Caco-2 (cell line): Measurements from ENCODE around the gene EPHA4. TPM values are rescaled to one million over a fixed set of nuclear protein-coding genes. Genes with fewer than 3 reads are reported as not detected.

Experiments used
- BruUV-seq: library from RNA; stranded (reverse); fragments of 400-500 nt; replicated peaks from 2 replicates; lab custom pipeline; 2021; lab: Mats Ljungman, UMichigan
- CTCF ChIA-PET: fragments of 300-600 bp; sonication (Branson Sonifier 250); formaldehyde crosslinking; loops from one replicate; lab custom pipeline; 2022; ENCODE audit warnings: antibody characterized with exemption; lab: Charles Lee
- POLR2A ChIA-PET: fragments of 300-600 bp; sonication (Branson Sonifier 250); formaldehyde crosslinking; loops from one replicate; lab custom pipeline; 2022; ENCODE audit warnings: antibody characterized with exemption; lab: Charles Lee
- DNase-seq, 2 experiments: peaks; one replicate each; pipeline versions ENCODE4 v3.0.0 to v3.0.0-alpha.2; 2020 to 2022
- H3K27me3 ChIP-seq: replicated peaks from 2 replicates; pipeline ENCODE4 v1.6.0; 2011; ENCODE audit warnings: low read length; ENCODE audit not compliant: control insufficient read depth, insufficient read depth
- H3K36me3 ChIP-seq: 2 replicates; pipeline ENCODE4 v1.5.1; 2011; ENCODE audit warnings: low read length; ENCODE audit not compliant: control insufficient read depth, insufficient read depth
- H3K4me1 ChIP-seq: fragments of 250-450 bp; sonication (Bioruptor Pico); 2 replicates; pipeline ENCODE4 v1.5.1; 2020; ENCODE audit warnings: mild to moderate bottlenecking
- H3K4me3 ChIP-seq: 2 replicates; pipeline ENCODE4 v1.5.1; 2011; ENCODE audit warnings: low read depth, mild to moderate bottlenecking, control low read depth, low read length
- H3K9me3 ChIP-seq: fragments of 250-450 bp; sonication (Bioruptor Pico); 2 replicates; pipeline ENCODE4 v1.5.1; 2020; ENCODE audit warnings: mild to moderate bottlenecking, moderate library complexity
- H3K27ac Mint-ChIP-seq: one replicate; pipeline ENCODE4 v1.8.0; 2022; ENCODE audit warnings: mixed read lengths; ENCODE audit not compliant: unreplicated experiment
- H3K27me3 Mint-ChIP-seq: one replicate; pipeline ENCODE4 v1.8.0; 2022; ENCODE audit warnings: mixed read lengths; ENCODE audit not compliant: insufficient read depth, unreplicated experiment
- H3K36me3 Mint-ChIP-seq: one replicate; pipeline ENCODE4 v1.8.0; 2022; ENCODE audit warnings: mild to moderate bottlenecking, mixed read lengths; ENCODE audit not compliant: insufficient read depth, unreplicated experiment
- H3K4me1 Mint-ChIP-seq: one replicate; pipeline ENCODE4 v1.8.0; 2022; ENCODE audit warnings: low read depth, mixed read lengths; ENCODE audit not compliant: unreplicated experiment
- H3K4me3 Mint-ChIP-seq: one replicate; pipeline ENCODE4 v1.8.0; 2022; ENCODE audit warnings: mild to moderate bottlenecking, moderate library complexity, mixed read lengths; ENCODE audit not compliant: unreplicated experiment
- H3K9me3 Mint-ChIP-seq: one replicate; pipeline ENCODE4 v1.8.0; 2022; ENCODE audit warnings: mixed read lengths; ENCODE audit not compliant: unreplicated experiment
- CTCF ChIP-seq, 2 experiments: fragments of 200-600 bp in 1 of 2; IDR thresholded peaks; 1 replicate in 1 of 2; 2 replicates in 1 of 2; pipeline versions ENCODE4 v1.5.1 to v1.8.0; 2011 to 2022; ENCODE audit warnings: antibody characterized with exemption in 1 of 2, control low read depth in 1 of 2, inconsistent platforms in 1 of 2, low read depth in 1 of 2, low read length in 1 of 2, mild to moderate bottlenecking in 1 of 2, moderate library complexity in 1 of 2; ENCODE audit not compliant: insufficient read depth in 1 of 2, severe bottlenecking in 1 of 2, unreplicated experiment in 1 of 2
- intact Hi-C: fragments of 100-400 bp; cut with micrococcal nuclease; formaldehyde crosslinking; loops from one replicate; pipeline ENCODE4 v1.10.0; 2022; ENCODE audit not compliant: unreplicated experiment
- total RNA-seq: library from RNA; stranded (reverse); gene quantifications from 2 replicates; pipeline ENCODE4 v1.2.3, GENCODE V29; 2022

The EPHA4 gene
- total RNA-seq, 1 experiment from 2014 or later: 95.5 TPM

GRCh38 chr2:221559991-221560390 is 12.1 kb downstream of the EPHA4 start:
- ChIA-PET CTCF (no interaction called here), POLR2A (no interaction called here)
- no TSS peak for BruUV-seq
- H3K27me3 ChIP-seq: no peaks in the 10 kb centered on the region
- intact Hi-C loops: no loop called here
- Mint-ChIP-seq H3K27me3 (no peaks in the 10 kb centered on the region), H3K4me1 (peaks cover 36% of the 10 kb centered on the region), H3K9me3 (no peaks in the 10 kb centered on the region), H3K36me3 (peaks cover 82% of the 10 kb centered on the region), H3K27ac (no peak overlapping the region), H3K4me3 (no peak overlapping the region)
- peaks cover 39% of the 10 kb centered on the region for H3K4me1 ChIP-seq
- peaks cover 1% of the 10 kb centered on the region; the same call in 1 of the 2 replicates for H3K36me3 ChIP-seq
- no peaks in the 10 kb centered on the region for H3K9me3 ChIP-seq
- TF ChIP-seq CTCF (IDR thresholded peaks at IDR 0.05; ENCODE audit: insufficient read depth in 1 of 2, low read depth in 1 of 2, low read length in 1 of 2, severe bottlenecking in 1 of 2, unreplicated experiment in 1 of 2): no peak
- no peak for DNase-seq
- H3K4me3 ChIP-seq: no peak overlapping the region

GRCh38 chr2:221558107-221558506 is 14.0 kb downstream of the EPHA4 start:
- DNase-seq: no peak
- Histone ChIP-seq H3K9me3 (no peaks in the 10 kb centered on the region), H3K36me3 (no peaks in the 10 kb centered on the region; the same call in 1 of the 2 replicates), H3K4me3 (no peak overlapping the region), H3K27me3 (no peaks in the 10 kb centered on the region), H3K4me1 (peaks cover 57% of the 10 kb centered on the region)
- no TSS peak for BruUV-seq
- Mint-ChIP-seq H3K4me1 (peaks cover 52% of the 10 kb centered on the region), H3K36me3 (peaks cover 84% of the 10 kb centered on the region), H3K9me3 (no peaks in the 10 kb centered on the region), H3K27me3 (no peaks in the 10 kb centered on the region), H3K27ac (no peak overlapping the region), H3K4me3 (no peak overlapping the region)
- intact Hi-C loops: no loop called here
- ChIA-PET POLR2A (no interaction called here), CTCF (interaction anchor here (0.7 kb wide), 1 partner anchor 23 kb away, joined by 5 read pairs; no protein-coding TSS in a partner anchor)
- TF ChIP-seq CTCF (IDR thresholded peaks at IDR 0.05; ENCODE audit: insufficient read depth in 1 of 2, low read depth in 1 of 2, low read length in 1 of 2, severe bottlenecking in 1 of 2, unreplicated experiment in 1 of 2): no peak

- no peaks in the 10 kb centered on the region for H3K27me3 Mint-ChIP-seq
- ChIA-PET CTCF (interaction anchor here (0.7 to 1.5 kb wide), 2 partner anchors 19 to 28 kb away, joined by 3 to 5 read pairs; no protein-coding TSS in a partner anchor), POLR2A (no interaction called here)
- no TSS peak for BruUV-seq
- no peak for TF ChIP-seq CTCF (IDR thresholded peaks at IDR 0.05; ENCODE audit: insufficient read depth in 1 of 2, low read depth in 1 of 2, low read length in 1 of 2, severe bottlenecking in 1 of 2, unreplicated experiment in 1 of 2)
- intact Hi-C loops: loop anchor here (1.0 kb wide), 1 partner anchor 17 kb away; the partner anchor contains the start of gene EPHA4
- Histone ChIP-seq H3K36me3 (no peaks in the 10 kb centered on the region; the same call in none of the 2 replicates), H3K27me3 (no peaks in the 10 kb centered on the region), H3K4me1 (peaks cover 64% of the 10 kb centered on the region), H3K9me3 (no peaks in the 10 kb centered on the region), H3K4me3 (no peak overlapping the region)
- H3K27ac Mint-ChIP-seq: peak overlapping the region; percentile 84
- H3K4me1 Mint-ChIP-seq: peaks cover 61% of the 10 kb centered on the region
- H3K36me3 Mint-ChIP-seq: peaks cover 75% of the 10 kb centered on the region
- DNase-seq: no peak
- no peaks in the 10 kb centered on the region for H3K9me3 Mint-ChIP-seq
- H3K4me3 Mint-ChIP-seq: peak overlapping the region; percentile 65
Measured at GRCh38 chr2:221555494-221555846, 16.6 kb downstream of the EPHA4 start.
